DMS114 treated with DMSO at 0.1 percent for 48 hours (cell line): ENCODE measurements around the gene ACTR2.
"Not testable (repeated sequence)": the region's sequence is repeated elsewhere in the genome, so short reads cannot be mapped to it uniquely, and the experiment has no call there.

Experiments used
- DNase-seq: peaks from one replicate; lab custom pipeline; 2025; ENCODE audit not compliant: unreplicated experiment; lab: John Stamatoyannopoulos, UW

Gene ACTR2

DNA sequence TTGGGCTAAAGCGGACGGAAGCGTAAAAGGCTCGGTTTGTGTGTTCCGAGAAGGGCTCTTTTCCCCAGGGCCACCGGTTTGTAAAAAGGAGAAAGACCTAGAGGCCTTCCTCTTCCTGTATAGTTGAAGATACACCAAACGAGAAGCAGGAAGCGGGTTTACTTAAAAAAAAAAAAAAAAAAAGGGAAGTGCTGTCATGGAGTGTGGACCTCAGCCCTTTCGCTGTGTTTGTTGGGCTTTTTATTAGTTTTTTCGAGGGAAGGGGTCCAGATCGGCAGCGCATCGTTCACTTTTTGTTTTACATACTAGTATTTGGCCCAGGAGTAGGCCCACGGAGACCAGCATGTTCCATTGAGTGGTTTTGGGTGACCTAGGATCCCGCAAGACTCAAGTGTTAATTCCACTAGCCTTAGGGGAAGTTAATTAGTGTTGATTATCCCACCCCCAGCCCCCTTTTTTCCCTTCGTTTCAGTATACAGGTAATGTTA lies 676 bp downstream of the ACTR2 start:
- peak; percentile 47 for DNase-seq

DNA sequence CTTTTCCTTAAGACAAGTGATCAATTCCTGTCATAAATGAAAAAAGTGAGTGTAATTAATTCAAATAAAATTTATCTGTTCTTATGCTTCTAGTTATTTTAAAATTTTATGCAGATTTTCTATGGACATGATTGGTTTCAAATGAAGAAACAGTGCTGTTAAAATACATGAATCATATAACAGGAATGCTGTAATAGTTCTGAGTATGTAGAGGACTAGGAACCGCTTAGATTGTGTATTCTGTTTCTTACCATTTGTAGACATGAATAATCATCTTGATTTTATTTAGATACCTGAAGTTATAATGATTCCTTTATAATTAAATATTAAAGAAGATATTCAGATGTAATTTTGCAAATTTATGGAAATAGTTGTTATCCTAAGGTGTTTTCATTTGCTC lies 3.5 kb downstream of the ACTR2 start:
- DNase-seq, result no peak

GRCh38 chr2:65231892-65232477 lies 4.4 kb downstream of the ACTR2 start:
- no peak for DNase-seq

DNA sequence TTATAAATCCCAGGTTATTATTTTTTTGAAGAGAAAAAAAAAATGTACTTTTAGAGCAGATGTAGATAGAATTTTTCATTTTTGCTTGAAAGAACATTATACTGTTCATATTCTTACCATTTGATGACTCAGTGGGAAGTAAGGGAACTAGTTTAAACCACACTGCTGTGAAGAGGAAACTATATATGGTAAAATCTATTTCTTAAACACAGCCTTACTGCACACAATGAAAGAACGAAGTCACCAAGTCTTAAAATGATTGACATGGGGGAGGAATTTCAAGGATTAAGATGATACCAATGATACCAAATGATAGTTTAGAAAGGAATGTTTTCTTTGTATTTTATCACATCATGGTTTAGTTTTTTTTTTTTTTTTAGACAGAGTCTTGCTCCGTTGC lies 5.0 kb downstream of the ACTR2 start:
- DNase-seq, result no peak

DNA sequence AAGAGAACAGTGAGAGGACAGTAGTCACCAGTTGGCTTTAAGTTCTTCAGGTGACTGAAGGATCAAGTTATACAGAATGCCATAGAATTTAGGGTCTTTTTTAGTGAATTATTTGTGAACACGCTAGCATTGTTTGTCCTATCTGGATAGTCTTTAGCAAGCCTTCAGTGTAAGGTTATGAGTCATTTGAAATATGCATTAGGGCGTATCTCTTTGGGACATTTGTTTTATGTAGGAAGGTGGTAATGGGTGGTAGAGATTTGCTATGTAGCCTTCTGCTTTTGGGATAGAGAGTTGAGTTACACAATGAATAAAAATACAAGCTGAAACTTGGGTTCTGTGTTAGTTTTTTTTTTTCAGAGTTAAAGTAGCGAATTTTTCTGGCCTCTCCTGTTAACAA lies 13.0 kb downstream of the ACTR2 start:
- DNase-seq, result no peak

- DNase-seq, result not testable (repeated sequence)
Measured at GRCh38 chr2:65244452-65244851, 16.8 kb downstream of the ACTR2 start.

DNA sequence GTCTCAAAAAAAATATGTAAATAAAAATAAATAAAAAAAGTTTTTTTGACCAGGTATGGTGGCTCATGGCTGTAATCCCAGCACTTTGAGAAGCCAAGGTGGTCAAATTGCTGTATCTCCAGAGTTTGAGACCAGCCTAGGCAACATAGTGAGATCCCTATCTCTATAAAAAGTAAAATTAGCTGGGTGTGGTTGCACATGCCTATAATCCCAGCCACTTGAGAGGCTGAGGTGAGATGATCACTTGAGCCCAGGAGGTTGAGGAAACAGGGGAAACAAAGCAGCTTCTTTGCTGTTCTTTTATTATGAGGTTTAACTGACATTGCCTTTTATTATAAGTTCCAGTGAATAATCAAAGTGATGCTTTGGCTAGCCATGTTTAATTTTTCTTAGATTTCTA lies 25.0 kb downstream of the ACTR2 start:
- DNase-seq, result no peak

DNA sequence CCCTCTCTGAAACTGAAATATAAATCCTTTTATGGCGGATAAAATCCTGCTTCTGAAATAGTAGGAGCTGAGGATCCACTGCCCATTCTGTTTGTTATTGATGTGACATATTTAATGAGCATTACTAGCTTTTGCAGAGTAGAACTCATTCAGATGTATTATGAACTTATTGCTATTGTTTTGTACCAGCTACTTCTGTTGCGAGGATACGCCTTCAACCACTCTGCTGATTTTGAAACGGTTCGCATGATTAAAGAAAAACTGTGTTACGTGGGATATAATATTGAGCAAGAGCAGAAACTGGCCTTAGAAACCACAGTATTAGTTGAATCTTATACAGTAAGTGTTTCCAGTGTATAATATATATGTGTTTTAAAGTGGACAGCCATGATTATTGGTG lies 27.7 kb downstream of the ACTR2 start:
- DNase-seq, result no peak

- no peak for DNase-seq
Measured at GRCh38 chr2:65256054-65256453, 28.4 kb downstream of the ACTR2 start.

- not testable (repeated sequence) for DNase-seq
Measured at GRCh38 chr2:65257866-65258265, 30.2 kb downstream of the ACTR2 start.

DNA sequence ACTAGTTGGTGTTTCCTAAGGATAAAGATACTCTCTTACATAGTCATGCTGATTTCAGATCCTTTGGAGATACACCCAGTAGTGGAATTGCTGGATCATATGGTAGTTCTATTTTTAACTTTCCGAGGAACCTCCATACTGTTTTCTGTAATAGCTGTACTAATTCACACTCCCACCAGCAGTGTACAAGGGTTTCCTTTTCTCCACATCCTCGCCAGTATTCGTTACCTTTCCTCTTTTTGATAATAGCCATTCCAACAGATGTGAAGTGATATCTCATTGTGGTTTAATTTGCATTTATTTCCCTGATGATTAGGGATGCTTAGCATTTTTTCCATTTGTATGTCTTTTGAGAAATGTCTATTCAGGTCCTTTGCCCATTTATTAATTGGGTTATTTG lies 34.0 kb downstream of the ACTR2 start:
- DNase-seq, result no peak

DNA sequence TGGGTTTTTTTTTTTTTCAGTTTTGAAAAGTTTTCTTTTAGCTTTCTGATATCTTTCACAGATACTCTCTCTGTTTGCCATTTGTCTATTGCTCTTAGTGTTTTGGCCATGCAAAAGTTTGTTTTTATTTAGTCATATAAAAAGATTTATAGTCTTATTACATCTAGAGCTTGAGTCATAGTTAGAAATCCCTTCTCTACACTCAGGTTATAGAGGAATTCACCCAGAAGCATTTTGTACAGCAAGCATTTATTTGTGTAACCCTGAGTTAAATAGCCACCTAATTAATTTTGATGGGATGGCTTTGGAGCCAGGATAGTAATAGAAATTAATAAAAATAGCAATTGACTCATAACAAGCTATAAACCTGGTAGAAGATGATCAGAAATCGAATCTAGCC lies 35.6 kb downstream of the ACTR2 start:
- no peak for DNase-seq

GRCh38 chr2:65263986-65264385 lies 36.4 kb downstream of the ACTR2 start:
- no peak for DNase-seq

- peak; percentile 52 for DNase-seq
Measured at GRCh38 chr2:65264821-65265670, 37.4 kb downstream of the ACTR2 start.

- DNase-seq, result no peak
Measured at GRCh38 chr2:65265671-65266045, 38.0 kb downstream of the ACTR2 start.

GRCh38 chr2:65267008-65267407 lies 39.4 kb downstream of the ACTR2 start:
- no peak for DNase-seq

GRCh38 chr2:65268957-65269356 lies 41.3 kb downstream of the ACTR2 start:
- no peak for DNase-seq

- no peak for DNase-seq
Measured at GRCh38 chr2:65273344-65273743, 45.7 kb downstream of the ACTR2 start.

DNA sequence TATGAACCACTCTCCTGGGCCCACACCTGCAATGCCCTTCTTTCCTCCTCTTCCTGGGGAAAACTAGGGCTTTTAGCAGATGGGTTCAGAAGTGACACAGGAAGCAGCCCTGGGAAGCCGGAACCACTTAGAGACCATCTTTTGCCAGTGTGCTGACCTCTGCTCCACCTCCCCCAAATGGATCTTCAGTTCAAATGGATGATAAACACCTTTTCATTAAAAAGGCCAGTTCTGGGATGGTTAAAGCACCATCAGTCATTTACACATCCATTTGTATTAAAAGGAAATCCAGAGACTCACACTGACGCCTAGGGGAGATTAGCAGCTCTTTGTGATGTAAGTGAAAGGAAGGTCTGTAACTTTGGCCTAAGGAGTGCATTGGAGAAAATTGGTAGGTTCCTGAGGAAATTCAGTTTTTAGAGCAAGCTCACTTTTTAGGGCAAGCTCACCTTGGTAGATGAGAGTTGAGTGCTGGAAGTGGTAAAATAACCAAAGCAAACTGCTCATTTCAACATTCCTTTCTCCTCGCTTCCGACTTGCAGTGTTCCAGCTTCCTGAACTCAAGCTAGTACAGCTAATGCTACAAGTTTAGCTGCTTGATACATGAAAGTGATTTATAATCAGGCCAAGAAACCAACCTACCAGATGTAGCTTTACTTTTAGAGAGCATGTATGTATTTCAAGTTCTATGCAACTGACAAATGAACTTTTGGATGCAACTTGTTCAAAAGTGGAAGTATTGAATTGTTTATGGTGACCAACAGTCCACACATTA lies 47.7 kb downstream of the ACTR2 start:
- no peak for DNase-seq

GRCh38 chr2:65276609-65277008 lies 49.0 kb downstream of the ACTR2 start:
- DNase-seq, result no peak

DNA sequence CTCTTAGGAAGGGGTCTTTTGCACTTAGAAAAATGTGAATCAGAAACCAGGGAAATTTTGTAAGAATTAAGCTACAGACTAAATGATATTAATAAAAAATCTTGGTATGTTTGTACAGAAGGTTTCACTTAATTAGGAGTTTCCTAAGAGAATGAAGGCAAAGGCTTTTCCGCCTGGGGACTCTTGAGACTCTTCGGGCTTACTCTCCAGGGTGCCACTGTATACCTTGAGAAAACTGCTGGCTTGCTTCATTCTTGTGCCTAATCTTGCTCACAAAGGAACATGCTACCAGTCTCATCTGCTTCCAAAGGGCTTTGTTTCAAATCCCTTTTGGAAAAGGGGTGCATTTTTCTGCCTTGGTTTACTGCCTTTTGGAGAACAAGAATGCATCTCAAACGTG lies 49.5 kb downstream of the ACTR2 start:
- no peak for DNase-seq
